ENCODE measurements around the gene PLCD3. TPM values are rescaled to one million over a fixed set of nuclear protein-coding genes. Genes with fewer than 3 reads are reported as not detected.
A peak's percentile ranks its signal among the peaks of the same experiment; 100 is the strongest.

The PLCD3 gene
- total and polyA plus RNA-seq, 8 donors = 12.5 to 49.1 (median 16.9) TPM

GRCh38 chr17:45136846-45137560, 4.7 kb upstream of the PLCD3 start:
- TF ChIP-seq, protein P1, sequence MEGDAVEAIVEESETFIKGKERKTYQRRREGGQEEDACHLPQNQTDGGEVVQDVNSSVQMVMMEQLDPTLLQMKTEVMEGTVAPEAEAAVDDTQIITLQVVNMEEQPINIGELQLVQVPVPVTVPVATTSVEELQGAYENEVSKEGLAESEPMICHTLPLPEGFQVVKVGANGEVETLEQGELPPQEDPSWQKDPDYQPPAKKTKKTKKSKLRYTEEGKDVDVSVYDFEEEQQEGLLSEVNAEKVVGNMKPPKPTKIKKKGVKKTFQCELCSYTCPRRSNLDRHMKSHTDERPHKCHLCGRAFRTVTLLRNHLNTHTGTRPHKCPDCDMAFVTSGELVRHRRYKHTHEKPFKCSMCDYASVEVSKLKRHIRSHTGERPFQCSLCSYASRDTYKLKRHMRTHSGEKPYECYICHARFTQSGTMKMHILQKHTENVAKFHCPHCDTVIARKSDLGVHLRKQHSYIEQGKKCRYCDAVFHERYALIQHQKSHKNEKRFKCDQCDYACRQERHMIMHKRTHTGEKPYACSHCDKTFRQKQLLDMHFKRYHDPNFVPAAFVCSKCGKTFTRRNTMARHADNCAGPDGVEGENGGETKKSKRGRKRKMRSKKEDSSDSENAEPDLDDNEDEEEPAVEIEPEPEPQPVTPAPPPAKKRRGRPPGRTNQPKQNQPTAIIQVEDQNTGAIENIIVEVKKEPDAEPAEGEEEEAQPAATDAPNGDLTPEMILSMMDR (IDR thresholded peaks at IDR 0.05) = no peak
- no peak overlapping the region for H3K27ac ChIP-seq
- ATAC-seq = no peak

GRCh38 chr17:45135978-45136791, 3.9 kb upstream of the PLCD3 start:
- intact Hi-C loops (cut with DNase I) = loop anchor here (5.0 to 10.0 kb wide), 2 partner anchors 59 to 61 kb away; no protein-coding TSS in a partner anchor
- ATAC-seq = no peak
- H3K27ac ChIP-seq = peak overlapping the region in 1 of 2 donors; percentile 74

More at GRCh38 chr17:45136846-45137560, 4.7 kb upstream of the PLCD3 start:
- Histone ChIP-seq H3K4me3 (no peak overlapping the region), H3K36me3 (no peaks in the 10 kb centered on the region), H3K9me3 (no peaks in the 10 kb centered on the region), H3K27me3 (no peaks in the 10 kb centered on the region), H3K4me1 (peaks cover 6 to 19% of the 10 kb centered on the region in 2 donors)
- intact Hi-C loops (cut with DNase I) = loop anchor here (5.0 to 10.0 kb wide), 2 partner anchors 58 to 60 kb away; no protein-coding TSS in a partner anchor
- DNase-seq = peak in 1 of 4 donors; percentile 49

GRCh38 chr17:45135192-45135977, 3.1 kb upstream of the PLCD3 start, which contains the start of gene ACBD4:
Gene ACBD4 (plus strand): TSS chr17:45135687. CDS start chr17:45136145, 458 bp downstream.
- no peaks in the 10 kb centered on the region for H3K36me3 ChIP-seq

More at GRCh38 chr17:45135978-45136791, 3.9 kb upstream of the PLCD3 start:
- peak in 1 of 4 donors; percentile 73 for DNase-seq
- peak overlapping the region; percentile 64 to 68 for H3K4me3 ChIP-seq
- no peaks in the 10 kb centered on the region for H3K9me3 ChIP-seq
- no peaks in the 10 kb centered on the region for H3K36me3 ChIP-seq
- TF ChIP-seq, protein P1 (IDR thresholded peaks at IDR 0.05) = no peak
- H3K4me1 ChIP-seq = peaks cover 9 to 27% of the 10 kb centered on the region in 2 donors
- no peaks in the 10 kb centered on the region for H3K27me3 ChIP-seq

GRCh38 chr17:45132572-45133463, 503 bp upstream of the PLCD3 start:
- TF ChIP-seq, protein P1 (IDR thresholded peaks at IDR 0.05) = peak; percentile 73 to 84
- no peaks in the 10 kb centered on the region for H3K9me3 ChIP-seq
- DNase-seq = peak; percentile 84 to 96 (median 86)
- intact Hi-C loops (cut with DNase I) = loop anchor here in 1 of 2 donors (10.0 kb wide), 1 partner anchor 62 kb away; no protein-coding TSS in a partner anchor
- peak; percentile 80 for ATAC-seq
- H3K4me1 ChIP-seq = peaks cover 24 to 51% of the 10 kb centered on the region in 2 donors
- no peaks in the 10 kb centered on the region for H3K27me3 ChIP-seq
- peak overlapping the region; percentile 72 to 74 for H3K4me3 ChIP-seq
- no peaks in the 10 kb centered on the region for H3K36me3 ChIP-seq
- peak overlapping the region; percentile 90 to 98 for H3K27ac ChIP-seq

More at GRCh38 chr17:45135192-45135977, 3.1 kb upstream of the PLCD3 start, which contains the start of gene ACBD4:
- intact Hi-C loops (cut with DNase I) = loop anchor here (5.0 to 10.0 kb wide), 2 partner anchors 59 to 62 kb away; no protein-coding TSS in a partner anchor
- ATAC-seq (peak; percentile 82), DNase-seq (peak; percentile 94 to 98 (median 98))
- H3K4me1 ChIP-seq = peaks cover 13 to 32% of the 10 kb centered on the region in 2 donors
- H3K27ac ChIP-seq = peak within 1 kb of the TSS in 1 of 2 donors; percentile 74
- H3K27me3 ChIP-seq = no peaks in the 10 kb centered on the region
- TF ChIP-seq, protein P1 (IDR thresholded peaks at IDR 0.05) = peak; percentile 100
- H3K4me3 ChIP-seq = peak within 1 kb of the TSS; percentile 64 to 68
- no peaks in the 10 kb centered on the region for H3K9me3 ChIP-seq
